ENCODE data around the gene RGS13. TPM values are rescaled to one million over a fixed set of nuclear protein-coding genes. Genes with fewer than 3 reads are reported as not detected.
A peak's percentile ranks its signal among the peaks of the same experiment; 100 is the strongest.

The RGS13 gene
- 0.22 TPM for total RNA-seq

GRCh38 chr1:192635939-192636338 is at the start of gene RGS13:
RGS13 (plus strand) TSS chr1:192636147; CDS start chr1:192644335, 8,188 bp downstream.
- intact Hi-C loops (cut with DNase I): no loop called here
- DNase-seq (ENCODE audit: low spot score) (no peak), ATAC-seq (no peak)

GRCh38 chr1:192587386-192588266 is 48.3 kb upstream of the RGS13 start:
- intact Hi-C loops (cut with DNase I): loop anchor here (10.0 kb wide), 1 partner anchor 113 kb away; no protein-coding TSS in a partner anchor
- ATAC-seq (no peak), DNase-seq (ENCODE audit: low spot score) (no peak)

GRCh38 chr1:192588546-192588945 is 47.4 kb upstream of the RGS13 start:
- DNase-seq (ENCODE audit: low spot score) (no peak), ATAC-seq (no peak)
- intact Hi-C loops (cut with DNase I): loop anchor here (10.0 kb wide), 1 partner anchor 114 kb away; no protein-coding TSS in a partner anchor

- DNase-seq (ENCODE audit: low spot score) (no peak), ATAC-seq (no peak)
- intact Hi-C loops (cut with DNase I): loop anchor here (10.0 kb wide), 1 partner anchor 115 kb away; no protein-coding TSS in a partner anchor
Observed at GRCh38 chr1:192589813-192590212, 46.1 kb upstream of the RGS13 start.

GRCh38 chr1:192592517-192592916 is 43.4 kb upstream of the RGS13 start:
- intact Hi-C loops (cut with DNase I): no loop called here
- no peak for DNase-seq (ENCODE audit: low spot score)
- no peak for ATAC-seq

GRCh38 chr1:192592981-192593708 is 42.8 kb upstream of the RGS13 start:
- ATAC-seq: no peak
- intact Hi-C loops (cut with DNase I): no loop called here

GRCh38 chr1:192595299-192595698 is 40.6 kb upstream of the RGS13 start:
- intact Hi-C loops (cut with DNase I): no loop called here
- ATAC-seq (no peak), DNase-seq (ENCODE audit: low spot score) (no peak)

More at GRCh38 chr1:192592981-192593708, 42.8 kb upstream of the RGS13 start:
- no peak for DNase-seq (ENCODE audit: low spot score)

- intact Hi-C loops (cut with DNase I): no loop called here
- no peak for DNase-seq (ENCODE audit: low spot score)
- ATAC-seq: no peak
Observed at GRCh38 chr1:192598589-192598988, 37.4 kb upstream of the RGS13 start.

- ATAC-seq (no peak), DNase-seq (ENCODE audit: low spot score) (no peak)
- intact Hi-C loops (cut with DNase I): no loop called here
Observed at GRCh38 chr1:192600275-192600674, 35.7 kb upstream of the RGS13 start.

GRCh38 chr1:192601143-192601542 is 34.8 kb upstream of the RGS13 start:
- intact Hi-C loops (cut with DNase I): no loop called here
- ATAC-seq (no peak), DNase-seq (ENCODE audit: low spot score) (no peak)

GRCh38 chr1:192601567-192601966 is 34.4 kb upstream of the RGS13 start:
- ATAC-seq: no peak

GRCh38 chr1:192602757-192603156 is 33.2 kb upstream of the RGS13 start:
- intact Hi-C loops (cut with DNase I): no loop called here
- no peak for ATAC-seq
- DNase-seq (ENCODE audit: low spot score): no peak

More at GRCh38 chr1:192601567-192601966, 34.4 kb upstream of the RGS13 start:
- no peak for DNase-seq (ENCODE audit: low spot score)
- intact Hi-C loops (cut with DNase I): no loop called here

- intact Hi-C loops (cut with DNase I): no loop called here
- no peak for ATAC-seq
- DNase-seq (ENCODE audit: low spot score): no peak
Observed at GRCh38 chr1:192603218-192603787, 32.6 kb upstream of the RGS13 start.

- DNase-seq (ENCODE audit: low spot score) (no peak), ATAC-seq (peak; percentile 59)
- intact Hi-C loops (cut with DNase I): no loop called here
Observed at GRCh38 chr1:192604979-192605620, 30.8 kb upstream of the RGS13 start.

GRCh38 chr1:192608671-192609070 is 27.3 kb upstream of the RGS13 start:
- ATAC-seq (no peak), DNase-seq (ENCODE audit: low spot score) (no peak)
- intact Hi-C loops (cut with DNase I): no loop called here

GRCh38 chr1:192609110-192610079 is 26.6 kb upstream of the RGS13 start:
- DNase-seq (ENCODE audit: low spot score): peak; percentile 69
- intact Hi-C loops (cut with DNase I): loop anchor here (10.0 kb wide), 1 partner anchor 135 kb away; no protein-coding TSS in a partner anchor

GRCh38 chr1:192610112-192610889 is 25.6 kb upstream of the RGS13 start:
- DNase-seq (ENCODE audit: low spot score) (no peak), ATAC-seq (no peak)
- intact Hi-C loops (cut with DNase I): loop anchor here (10.0 kb wide), 1 partner anchor 136 kb away; no protein-coding TSS in a partner anchor

More at GRCh38 chr1:192609110-192610079, 26.6 kb upstream of the RGS13 start:
- ATAC-seq: peak; percentile 88
